ENCODE results near the gene RNF224.

Gene RNF224

DNA sequence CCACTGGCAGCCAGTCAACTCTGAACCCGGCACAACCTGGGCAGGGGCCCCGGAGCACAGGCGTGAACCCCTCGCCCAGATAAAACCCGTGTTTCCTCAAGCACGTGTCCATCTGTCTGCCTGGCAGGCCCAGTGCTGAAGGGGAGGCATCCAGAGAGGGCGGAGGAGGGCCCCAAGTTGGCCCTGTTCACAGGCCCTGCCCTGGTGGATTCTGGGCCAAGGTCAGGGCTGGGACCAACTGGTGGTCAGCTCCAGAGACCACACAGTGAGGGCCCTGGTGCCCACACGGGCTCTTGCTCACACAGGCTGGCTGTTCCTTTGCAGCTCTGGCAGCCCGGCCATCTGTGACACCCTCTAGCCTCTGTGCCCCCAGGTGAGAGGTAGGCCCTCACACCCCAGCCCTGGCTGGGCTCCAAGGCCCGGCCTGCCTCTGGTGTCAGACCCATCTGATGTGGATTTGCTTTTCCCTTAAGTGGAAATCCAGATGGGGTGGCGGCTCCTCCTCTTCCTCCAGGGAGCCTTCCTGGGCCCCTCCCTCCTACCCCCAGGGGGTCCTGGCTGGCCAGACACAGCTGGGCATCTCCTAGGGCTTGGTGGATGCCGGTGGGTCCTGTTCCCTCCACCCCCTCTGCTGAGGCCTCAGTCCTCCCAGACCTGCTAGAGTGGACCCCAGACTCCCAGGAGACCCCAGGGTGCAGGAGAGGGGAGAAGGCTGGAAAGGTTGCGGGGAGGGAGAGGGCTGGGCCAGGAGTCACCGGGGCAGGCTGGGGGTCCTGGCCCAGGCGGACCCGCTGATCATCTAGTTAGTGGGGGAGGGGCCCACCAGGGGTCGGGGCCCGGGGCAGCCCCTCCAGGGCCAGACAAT lies 23.3 kb downstream of the RNF224 start:
- no peaks in the 10 kb centered on the region for H3K9me3 ChIP-seq (ENCODE audit: insufficient read depth, low read length)
- TF ChIP-seq, protein P1, sequence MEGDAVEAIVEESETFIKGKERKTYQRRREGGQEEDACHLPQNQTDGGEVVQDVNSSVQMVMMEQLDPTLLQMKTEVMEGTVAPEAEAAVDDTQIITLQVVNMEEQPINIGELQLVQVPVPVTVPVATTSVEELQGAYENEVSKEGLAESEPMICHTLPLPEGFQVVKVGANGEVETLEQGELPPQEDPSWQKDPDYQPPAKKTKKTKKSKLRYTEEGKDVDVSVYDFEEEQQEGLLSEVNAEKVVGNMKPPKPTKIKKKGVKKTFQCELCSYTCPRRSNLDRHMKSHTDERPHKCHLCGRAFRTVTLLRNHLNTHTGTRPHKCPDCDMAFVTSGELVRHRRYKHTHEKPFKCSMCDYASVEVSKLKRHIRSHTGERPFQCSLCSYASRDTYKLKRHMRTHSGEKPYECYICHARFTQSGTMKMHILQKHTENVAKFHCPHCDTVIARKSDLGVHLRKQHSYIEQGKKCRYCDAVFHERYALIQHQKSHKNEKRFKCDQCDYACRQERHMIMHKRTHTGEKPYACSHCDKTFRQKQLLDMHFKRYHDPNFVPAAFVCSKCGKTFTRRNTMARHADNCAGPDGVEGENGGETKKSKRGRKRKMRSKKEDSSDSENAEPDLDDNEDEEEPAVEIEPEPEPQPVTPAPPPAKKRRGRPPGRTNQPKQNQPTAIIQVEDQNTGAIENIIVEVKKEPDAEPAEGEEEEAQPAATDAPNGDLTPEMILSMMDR (IDR thresholded peaks at IDR 0.05; ENCODE audit: low read depth, low read length), result no peak
- no peak for TF ChIP-seq EZH2phosphoT487 (IDR thresholded peaks at IDR 0.05; ENCODE audit: low read depth)
- no peaks in the 10 kb centered on the region for H3K36me3 ChIP-seq (replicated peaks; ENCODE audit: low read depth, low read length)
- H4K20me1 ChIP-seq (ENCODE audit: insufficient read depth, low read length), result no peaks in the 10 kb centered on the region
- no peak overlapping the region for H3K4me3 ChIP-seq (ENCODE audit: low read length)
- no peak overlapping the region for H3K27ac ChIP-seq (ENCODE audit: low read length)
- peaks cover 12% of the 10 kb centered on the region for H3K79me2 ChIP-seq (ENCODE audit: low read length)
- peaks cover 26% of the 10 kb centered on the region for H3K4me1 ChIP-seq (ENCODE audit: low read length)
- H2AFZ ChIP-seq (ENCODE audit: low read depth, low read length), result no peak overlapping the region
- H3K27me3 ChIP-seq (ENCODE audit: low read depth, low read length), result no peaks in the 10 kb centered on the region
- no peak overlapping the region for H3K9ac ChIP-seq (ENCODE audit: low read length)
- no peak overlapping the region for H3K4me2 ChIP-seq (ENCODE audit: low read length)

DNA sequence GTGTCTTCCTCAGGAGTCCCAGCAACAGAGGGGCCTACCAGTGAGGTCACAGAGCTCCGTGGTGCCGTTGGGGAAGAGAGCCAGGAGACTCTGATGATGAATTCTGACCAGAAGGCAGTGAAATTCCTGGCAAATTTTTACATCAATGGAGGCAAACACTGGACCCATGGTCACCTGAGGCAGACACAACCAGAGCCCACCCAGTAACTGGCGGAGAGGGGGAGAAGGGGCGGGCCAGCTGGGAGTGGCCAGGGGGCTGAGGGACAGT lies 23.8 kb downstream of the RNF224 start, which contains the start of gene STPG3:
TSS of gene STPG3 (plus strand) at position 93 of the 268 bp plus-strand sequence. CDS start at position 94, 1 bp downstream.
- H3K9ac ChIP-seq (ENCODE audit: low read length), result no peak within 1 kb of the TSS
- peak within 1 kb of the TSS; percentile 91 for H3K4me2 ChIP-seq (ENCODE audit: low read length)
- TF ChIP-seq, protein P1 (IDR thresholded peaks at IDR 0.05; ENCODE audit: low read depth, low read length), result no peak
- TF ChIP-seq EZH2phosphoT487 (IDR thresholded peaks at IDR 0.05; ENCODE audit: low read depth), result no peak

DNA sequence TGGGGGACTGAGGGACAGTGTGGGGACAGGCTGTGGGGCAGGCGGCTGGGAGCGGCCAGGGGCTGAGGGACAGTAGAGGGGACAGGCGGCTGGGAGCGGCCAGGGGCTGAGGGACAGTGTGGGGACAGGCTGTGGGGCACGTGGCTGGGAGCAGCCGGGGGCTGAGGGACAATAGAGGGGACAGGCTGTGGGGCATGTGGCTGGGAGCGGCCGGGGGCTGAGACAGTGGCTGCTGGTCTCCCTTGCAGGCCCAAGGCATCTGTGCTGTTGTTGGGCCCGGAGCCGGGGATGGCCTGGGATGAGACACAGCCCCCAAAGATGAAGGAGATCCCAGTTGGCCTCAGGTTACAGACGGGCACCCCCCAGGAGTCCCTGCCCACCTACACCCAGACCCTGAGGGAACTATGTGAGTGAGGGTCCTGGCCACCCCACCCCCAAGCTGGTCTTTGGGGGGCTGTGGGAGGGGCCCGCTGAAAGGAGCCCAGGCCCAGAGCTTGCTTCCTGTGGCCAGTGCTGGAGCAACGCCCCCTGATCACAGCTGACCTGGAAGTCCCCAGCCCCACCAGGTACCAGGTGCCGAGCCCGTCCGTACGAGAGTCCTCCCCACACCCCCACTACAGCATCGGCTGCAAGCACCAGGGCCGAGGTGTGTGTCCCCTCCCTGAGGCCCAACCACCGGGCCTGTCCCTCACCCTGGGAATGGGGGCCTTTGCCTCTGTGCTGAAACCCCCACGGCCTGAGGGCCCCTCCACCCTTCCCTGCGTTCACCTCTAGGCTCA lies 24.4 kb downstream of the RNF224 start:
- H3K79me2 ChIP-seq (ENCODE audit: low read length), result peaks cover 23% of the 10 kb centered on the region
- peak overlapping the region; percentile 88 for H3K4me3 ChIP-seq (ENCODE audit: low read length)
- H3K36me3 ChIP-seq (replicated peaks; ENCODE audit: low read depth, low read length), result peaks cover 6% of the 10 kb centered on the region
- H3K27ac ChIP-seq (ENCODE audit: low read length), result no peak overlapping the region
- no peak overlapping the region for H2AFZ ChIP-seq (ENCODE audit: low read depth, low read length)
- TF ChIP-seq, protein P1 (IDR thresholded peaks at IDR 0.05; ENCODE audit: low read depth, low read length), result no peak
- TF ChIP-seq EZH2phosphoT487 (IDR thresholded peaks at IDR 0.05; ENCODE audit: low read depth), result no peak
- H3K4me2 ChIP-seq (ENCODE audit: low read length), result peak overlapping the region; percentile 91
- 0 out of 2 replicates have a peak, but pooled peaks cover 6% of the 10 kb centered on the region for H4K20me1 ChIP-seq (ENCODE audit: insufficient read depth, low read length)
- peaks cover 33% of the 10 kb centered on the region for H3K4me1 ChIP-seq (ENCODE audit: low read length)
- H3K27me3 ChIP-seq (ENCODE audit: low read depth, low read length), result no peaks in the 10 kb centered on the region
- H3K9ac ChIP-seq (ENCODE audit: low read length), result no peak overlapping the region
- no peaks in the 10 kb centered on the region for H3K9me3 ChIP-seq (ENCODE audit: insufficient read depth, low read length)

More for the DNA sequence above, 23.8 kb downstream of the RNF224 start, which contains the start of gene STPG3:
- Histone ChIP-seq H3K4me1 (ENCODE audit: low read length) (peaks cover 28% of the 10 kb centered on the region), H2AFZ (ENCODE audit: low read depth, low read length) (no peak within 1 kb of the TSS), H4K20me1 (ENCODE audit: insufficient read depth, low read length) (0 out of 2 replicates have a peak, but pooled peaks cover 2% of the 10 kb centered on the region), H3K27me3 (ENCODE audit: low read depth, low read length) (no peaks in the 10 kb centered on the region), H3K9me3 (ENCODE audit: insufficient read depth, low read length) (no peaks in the 10 kb centered on the region), H3K4me3 (ENCODE audit: low read length) (peak within 1 kb of the TSS; percentile 88), H3K27ac (ENCODE audit: low read length) (no peak within 1 kb of the TSS), H3K36me3 (replicated peaks; ENCODE audit: low read depth, low read length) (peaks cover under 1% of the 10 kb centered on the region), H3K79me2 (ENCODE audit: low read length) (peaks cover 18% of the 10 kb centered on the region)

Measured in OCI-LY3 (cell line).